Activated T-helper 17 cell treated with anti-CD3 and anti-CD28 coated beads, Interleukin-2, amount 50 U/mL, for 72 hours (primary cell): ENCODE data around the gene MTCP1. TPM values are rescaled to one million over a fixed set of nuclear protein-coding genes. Genes with fewer than 3 reads are reported as not detected.

Source experiments
- ATAC-seq: fragments of 150-1000 bp; cut with Tn5 transposase; replicated peaks from 2 replicates; pipeline ENCODE4 v1.10.0; 2021; ENCODE audit warnings: mild to moderate bottlenecking, moderate library complexity
- H3K27ac Mint-ChIP-seq: one replicate; pipeline ENCODE4 v1.8.0; 2022; ENCODE audit warnings: mixed read lengths
- H3K27me3 Mint-ChIP-seq: one replicate; pipeline ENCODE4 v1.8.0; 2022; ENCODE audit warnings: mixed read lengths
- H3K36me3 Mint-ChIP-seq: one replicate; pipeline ENCODE4 v1.8.0; 2022; ENCODE audit warnings: low read depth, mild to moderate bottlenecking, mixed read lengths
- H3K4me1 Mint-ChIP-seq: one replicate; pipeline ENCODE4 v1.8.0; 2022; ENCODE audit warnings: mixed read lengths
- H3K4me3 Mint-ChIP-seq: one replicate; pipeline ENCODE4 v1.8.0; 2022; ENCODE audit warnings: mild to moderate bottlenecking, mixed read lengths
- H3K9me3 Mint-ChIP-seq: one replicate; pipeline ENCODE4 v1.8.0; 2022; ENCODE audit warnings: mixed read lengths
- total RNA-seq, 2 donors: library from RNA; stranded (reverse); gene quantifications; one replicate each; pipeline ENCODE4 v1.2.3, GENCODE V29; 2022

Gene MTCP1
- total RNA-seq = 10 to 100 TPM; 18.3 to 19.8 TPM

- H3K9me3 Mint-ChIP-seq = no peaks in the 10 kb centered on the region
- H3K27me3 Mint-ChIP-seq = no peaks in the 10 kb centered on the region
- ATAC-seq = peak; percentile 95
- peak within 1 kb of the TSS; percentile 87 for H3K27ac Mint-ChIP-seq
- H3K36me3 Mint-ChIP-seq = peaks cover 40% of the 10 kb centered on the region
- H3K4me3 Mint-ChIP-seq = peak within 1 kb of the TSS; percentile 91
- H3K4me1 Mint-ChIP-seq = peaks cover 35% of the 10 kb centered on the region
These were observed at the start of gene MTCP1, which contains the start of the genes BRCC3 and CMC4 for GRCh38 chrX:155070975-155071693. Gene MTCP1 (minus strand): TSS chrX:155071136. CDS start chrX:155066010, 5,126 bp downstream. Gene BRCC3 (plus strand): TSS chrX:155071508. CDS start chrX:155071528, 20 bp downstream. Gene CMC4 (minus strand): TSS chrX:155071136. CDS start chrX:155064023, 7,113 bp downstream.

DNA sequence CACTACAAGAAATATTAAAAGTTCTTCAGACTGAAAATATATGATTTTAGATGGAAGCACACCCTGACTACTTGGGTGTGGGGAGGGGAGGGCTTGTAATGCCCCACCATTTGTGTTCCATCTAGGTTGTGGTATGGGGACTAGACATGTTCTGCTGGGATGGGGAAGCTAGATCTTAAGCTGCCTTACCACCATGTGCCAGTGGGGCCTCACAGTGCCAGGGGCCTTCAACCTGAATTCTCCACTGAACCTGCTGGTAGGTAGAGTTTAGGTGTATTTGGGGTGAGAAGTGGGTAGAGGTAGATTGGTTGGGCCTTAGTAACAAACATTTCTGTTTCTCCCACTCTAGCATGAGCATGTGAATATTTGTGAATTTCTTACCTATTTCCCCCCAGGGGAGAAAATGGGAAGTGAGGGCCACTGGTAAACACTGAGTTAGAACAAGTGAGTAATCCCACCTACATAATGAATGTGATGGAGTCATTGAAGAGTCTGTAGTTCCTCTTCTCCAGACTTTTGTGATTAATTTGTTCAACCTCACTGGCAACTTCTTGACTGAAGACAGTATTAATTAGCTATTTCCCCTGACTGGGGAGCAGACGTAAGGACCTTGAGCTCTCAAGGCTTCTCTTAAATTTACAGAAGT, 44.4 kb upstream of the MTCP1 start:
- Mint-ChIP-seq H3K36me3 (peaks cover 65% of the 10 kb centered on the region), H3K4me1 (no peaks in the 10 kb centered on the region), H3K4me3 (no peak overlapping the region), H3K27me3 (no peaks in the 10 kb centered on the region), H3K27ac (no peak overlapping the region), H3K9me3 (no peaks in the 10 kb centered on the region)
- no peak for ATAC-seq

DNA sequence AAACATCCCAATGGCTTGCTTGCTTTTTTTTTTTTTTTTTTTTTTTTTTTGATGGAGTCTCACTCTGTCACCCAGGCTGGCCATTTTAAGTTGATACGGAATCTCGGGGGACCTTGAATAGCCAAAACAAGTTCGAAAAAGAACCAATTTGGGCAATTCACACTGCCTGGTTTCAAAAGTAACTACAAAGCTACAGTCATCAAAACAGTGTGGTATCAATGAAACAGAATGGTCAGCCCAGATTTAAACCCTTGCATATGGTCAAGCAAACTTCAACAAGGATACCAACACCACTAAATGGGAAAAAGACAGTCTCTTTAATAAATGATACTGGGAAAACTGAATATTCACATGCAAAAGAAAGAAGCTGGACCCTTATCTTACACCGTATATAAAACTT, 42.2 kb upstream of the MTCP1 start:
- Mint-ChIP-seq H3K27ac (no peak overlapping the region), H3K4me1 (peaks cover 8% of the 10 kb centered on the region), H3K9me3 (no peaks in the 10 kb centered on the region), H3K27me3 (no peaks in the 10 kb centered on the region), H3K4me3 (no peak overlapping the region), H3K36me3 (peaks cover 60% of the 10 kb centered on the region)
- ATAC-seq = no peak

DNA sequence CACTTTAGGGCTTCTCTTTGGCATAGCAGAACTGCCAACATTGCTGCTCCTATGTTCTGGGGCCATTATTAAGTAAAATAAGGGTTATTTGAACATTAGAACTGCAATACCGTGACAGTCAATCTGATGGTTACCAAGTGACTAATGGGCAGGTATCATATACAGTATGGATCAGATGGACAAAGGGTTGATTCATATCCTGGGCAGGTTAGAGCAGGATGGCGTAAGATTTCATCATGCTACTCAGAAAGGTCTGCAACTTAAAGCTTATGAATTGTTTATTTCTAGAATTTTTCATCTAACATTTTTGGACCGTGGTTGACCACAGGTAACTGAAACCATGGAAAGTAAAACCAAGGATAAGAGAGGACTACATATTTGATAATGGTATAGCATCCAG, 41.2 kb upstream of the MTCP1 start:
- no peak for ATAC-seq
- no peaks in the 10 kb centered on the region for H3K27me3 Mint-ChIP-seq
- peaks cover 8% of the 10 kb centered on the region for H3K4me1 Mint-ChIP-seq
- H3K4me3 Mint-ChIP-seq = no peak overlapping the region
- peaks cover 66% of the 10 kb centered on the region for H3K36me3 Mint-ChIP-seq
- no peaks in the 10 kb centered on the region for H3K9me3 Mint-ChIP-seq
- no peak overlapping the region for H3K27ac Mint-ChIP-seq

DNA sequence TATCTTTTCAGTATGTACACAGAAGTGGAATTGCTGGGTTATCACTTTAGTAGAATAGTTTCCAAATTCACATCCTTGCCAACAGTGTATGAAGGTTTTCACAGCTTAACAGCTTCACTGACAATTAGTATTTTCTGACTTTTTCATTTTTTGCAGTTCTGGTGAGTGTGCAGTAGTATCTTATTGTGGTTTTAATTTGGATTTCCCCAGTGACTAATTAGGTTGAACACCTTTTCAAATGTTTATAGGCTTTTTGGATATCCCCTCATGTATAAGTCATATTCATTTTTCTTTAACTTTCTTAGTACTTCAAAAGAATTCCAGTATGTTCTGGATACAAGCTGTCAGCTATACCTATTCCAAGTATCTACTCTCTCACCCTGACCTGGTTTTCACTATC, 37.5 kb upstream of the MTCP1 start:
- peak overlapping the region; percentile 41 for H3K27ac Mint-ChIP-seq

GRCh38 chrX:155105919-155106318, 35.0 kb upstream of the MTCP1 start:
- Mint-ChIP-seq H3K27ac (no peak overlapping the region), H3K4me1 (peaks cover 8% of the 10 kb centered on the region), H3K9me3 (no peaks in the 10 kb centered on the region), H3K4me3 (no peak overlapping the region), H3K36me3 (peaks cover 64% of the 10 kb centered on the region), H3K27me3 (no peaks in the 10 kb centered on the region)
- ATAC-seq = no peak

More for the DNA sequence above, 37.5 kb upstream of the MTCP1 start:
- Mint-ChIP-seq H3K4me3 (peak overlapping the region; percentile 11), H3K4me1 (peaks cover 8% of the 10 kb centered on the region), H3K9me3 (no peaks in the 10 kb centered on the region), H3K36me3 (peaks cover 64% of the 10 kb centered on the region), H3K27me3 (no peaks in the 10 kb centered on the region)
- ATAC-seq = peak; percentile 92

- Mint-ChIP-seq H3K27me3 (no peaks in the 10 kb centered on the region), H3K27ac (no peak overlapping the region), H3K36me3 (peaks cover 69% of the 10 kb centered on the region), H3K9me3 (no peaks in the 10 kb centered on the region), H3K4me3 (no peak overlapping the region), H3K4me1 (no peaks in the 10 kb centered on the region)
- peak; percentile 60 for ATAC-seq
These were observed 23.6 kb upstream of the MTCP1 start for GRCh38 chrX:155094468-155095061.

DNA sequence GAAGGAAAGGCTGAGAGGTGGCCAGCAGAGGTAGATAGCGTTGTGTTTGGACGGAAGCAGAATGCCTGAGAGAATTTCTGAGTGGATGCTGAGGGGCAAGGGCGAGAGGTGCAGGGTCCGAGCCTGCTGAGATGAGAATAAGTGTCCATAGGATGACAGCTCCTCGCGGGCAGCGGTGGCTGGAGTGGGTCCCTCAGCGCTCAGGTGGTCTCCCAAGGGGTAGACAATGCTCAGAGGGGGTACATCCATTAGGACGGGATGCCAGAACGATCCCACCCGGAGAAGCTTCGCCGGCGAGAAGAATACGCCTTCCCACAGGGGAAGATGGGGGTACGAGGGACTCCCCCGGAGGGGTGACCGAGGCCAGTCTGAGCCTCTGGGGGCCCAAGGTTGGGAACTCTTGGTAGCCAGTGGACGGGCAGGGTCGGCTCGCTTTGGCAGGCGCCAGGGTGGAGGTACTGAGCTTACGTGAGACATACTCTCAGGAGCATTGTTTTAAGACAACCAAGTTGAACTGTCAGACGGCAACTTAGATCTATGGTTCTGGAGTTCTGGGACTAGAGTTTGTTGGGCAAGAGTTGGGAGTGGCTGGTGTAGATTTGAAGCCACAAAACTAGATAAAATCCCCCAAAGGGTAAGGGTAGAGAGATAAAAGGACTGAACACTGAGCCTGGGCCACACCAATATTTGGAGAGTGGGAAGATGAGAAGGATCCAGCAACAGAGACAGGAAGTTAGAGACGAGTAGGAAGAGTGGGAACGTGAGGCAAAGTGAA, 16.2 kb upstream of the MTCP1 start:
- H3K27ac Mint-ChIP-seq = no peak overlapping the region
- H3K36me3 Mint-ChIP-seq = peaks cover 55% of the 10 kb centered on the region
- no peaks in the 10 kb centered on the region for H3K4me1 Mint-ChIP-seq
- no peak for ATAC-seq
- no peaks in the 10 kb centered on the region for H3K27me3 Mint-ChIP-seq
- H3K9me3 Mint-ChIP-seq = no peaks in the 10 kb centered on the region
- H3K4me3 Mint-ChIP-seq = no peak overlapping the region

DNA sequence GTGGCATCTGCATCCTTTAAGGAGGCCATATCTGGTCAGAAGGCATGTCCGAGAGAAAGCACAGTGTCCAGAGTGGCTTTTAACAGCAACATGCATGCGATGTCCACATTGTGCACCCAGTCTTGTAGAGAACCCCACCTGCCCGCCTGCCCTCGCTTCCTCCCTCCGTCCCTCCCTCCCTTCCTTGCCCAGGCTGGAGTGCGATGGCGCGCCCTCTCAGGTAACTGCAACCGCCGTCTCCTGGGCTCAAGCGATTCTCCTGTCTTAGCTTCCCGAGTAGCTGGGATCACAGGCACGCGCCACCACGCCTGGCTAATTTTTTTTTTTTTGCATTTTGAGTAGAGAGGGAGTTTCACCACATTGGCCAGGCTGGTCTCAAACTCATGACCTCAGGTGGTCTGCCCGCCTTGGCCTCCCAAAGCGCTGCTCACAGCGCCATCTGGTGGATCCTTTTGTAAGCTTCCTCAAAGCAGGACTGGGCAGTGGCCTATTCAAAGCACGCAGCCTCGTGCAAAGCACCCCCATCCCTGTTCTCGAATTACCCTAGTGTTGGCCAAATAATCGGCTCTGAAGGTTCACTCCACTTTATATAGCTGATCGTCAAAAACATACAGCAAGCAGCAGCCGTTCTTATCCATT, 15.4 kb upstream of the MTCP1 start:
- Mint-ChIP-seq H3K27ac (no peak overlapping the region), H3K27me3 (no peaks in the 10 kb centered on the region), H3K36me3 (peaks cover 57% of the 10 kb centered on the region), H3K4me3 (no peak overlapping the region), H3K4me1 (no peaks in the 10 kb centered on the region), H3K9me3 (no peaks in the 10 kb centered on the region)
- peak; percentile 37 for ATAC-seq

DNA sequence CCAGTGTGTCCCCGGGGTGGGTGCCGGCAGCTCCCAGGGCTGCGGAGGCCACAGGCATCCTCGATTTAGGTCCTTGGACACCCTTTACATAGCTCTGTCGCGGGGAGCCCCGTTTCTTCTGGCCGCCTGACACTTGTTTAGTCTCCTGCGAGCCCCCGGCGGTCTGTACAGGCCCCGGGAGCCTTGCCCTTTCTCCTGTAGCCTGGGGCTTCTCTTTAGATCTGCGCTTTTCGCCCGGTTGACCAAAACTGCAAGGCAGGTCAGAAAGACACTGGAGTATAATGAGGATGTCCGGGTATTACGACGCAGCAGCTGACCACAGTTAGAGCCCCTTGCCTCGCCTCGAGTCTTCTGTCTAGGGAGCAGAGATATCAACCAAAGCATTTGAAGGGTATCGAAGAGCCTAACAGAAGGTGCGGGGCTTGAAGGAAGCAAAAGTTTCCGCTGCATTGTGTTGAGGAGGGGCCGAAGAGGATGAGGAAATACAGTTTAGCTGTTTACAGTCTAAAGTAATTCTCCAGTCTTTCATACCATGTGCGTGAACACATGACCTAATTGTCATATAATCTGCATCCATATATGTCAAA, 851 bp upstream of the MTCP1 start:
- Mint-ChIP-seq H3K9me3 (no peaks in the 10 kb centered on the region), H3K4me1 (peaks cover 35% of the 10 kb centered on the region), H3K36me3 (peaks cover 47% of the 10 kb centered on the region), H3K27me3 (no peaks in the 10 kb centered on the region), H3K4me3 (peak overlapping the region; percentile 91), H3K27ac (peak overlapping the region; percentile 87)
- ATAC-seq = no peak

DNA sequence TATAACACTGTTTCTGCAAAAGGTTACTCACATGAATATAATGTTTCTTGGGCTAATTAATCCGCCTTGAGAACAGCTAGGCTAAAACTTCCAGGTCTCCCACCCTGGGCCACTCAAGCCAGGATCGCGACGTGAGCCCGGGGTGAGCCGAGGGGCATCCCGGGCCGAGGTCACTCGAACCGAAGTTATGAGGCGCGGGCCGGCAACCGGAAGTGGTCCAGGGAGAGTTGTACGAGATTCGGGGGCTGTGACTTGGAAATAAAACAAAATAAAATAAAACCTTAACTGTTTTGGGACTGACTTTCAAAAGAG, 317 bp downstream of the MTCP1 start:
- H3K27ac Mint-ChIP-seq = peak overlapping the region; percentile 82
- no peaks in the 10 kb centered on the region for H3K27me3 Mint-ChIP-seq
- H3K4me1 Mint-ChIP-seq = peaks cover 33% of the 10 kb centered on the region
- peaks cover 35% of the 10 kb centered on the region for H3K36me3 Mint-ChIP-seq
- peak overlapping the region; percentile 91 for H3K4me3 Mint-ChIP-seq
- H3K9me3 Mint-ChIP-seq = no peaks in the 10 kb centered on the region
- peak; percentile 9 for ATAC-seq

DNA sequence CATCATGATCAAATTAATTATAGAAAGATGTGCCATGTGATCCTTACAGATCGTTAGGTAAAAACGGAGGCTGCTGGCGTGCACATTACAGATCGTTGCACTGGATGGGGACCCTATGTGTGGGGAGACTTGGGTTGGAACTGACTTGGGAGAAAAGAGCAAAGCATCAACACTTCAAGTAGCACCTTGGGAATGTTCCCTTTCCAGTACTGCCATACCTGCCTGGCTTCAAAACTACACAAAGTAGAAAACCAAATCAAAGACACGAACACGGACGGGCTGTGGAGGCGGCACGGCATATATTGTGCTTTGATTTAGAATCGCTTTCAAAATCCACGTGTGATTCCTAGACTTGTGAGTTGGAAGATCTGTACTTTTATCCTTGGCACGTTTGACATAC, 898 bp downstream of the MTCP1 start:
- Mint-ChIP-seq H3K9me3 (no peaks in the 10 kb centered on the region), H3K27me3 (no peaks in the 10 kb centered on the region), H3K36me3 (peaks cover 29% of the 10 kb centered on the region), H3K4me3 (peak overlapping the region; percentile 91), H3K4me1 (peaks cover 28% of the 10 kb centered on the region), H3K27ac (peak overlapping the region; percentile 82)
- no peak for ATAC-seq

GRCh38 chrX:155069414-155069813, 1.5 kb downstream of the MTCP1 start:
- Mint-ChIP-seq H3K27me3 (no peaks in the 10 kb centered on the region), H3K4me1 (peaks cover 26% of the 10 kb centered on the region), H3K9me3 (no peaks in the 10 kb centered on the region), H3K36me3 (peaks cover 25% of the 10 kb centered on the region), H3K27ac (peak overlapping the region; percentile 82), H3K4me3 (peak overlapping the region; percentile 91)
- ATAC-seq = no peak

GRCh38 chrX:155068165-155068564, 2.8 kb downstream of the MTCP1 start:
- ATAC-seq = no peak
- H3K27ac Mint-ChIP-seq = no peak overlapping the region
- no peaks in the 10 kb centered on the region for H3K27me3 Mint-ChIP-seq
- H3K36me3 Mint-ChIP-seq = peaks cover 13% of the 10 kb centered on the region
- H3K9me3 Mint-ChIP-seq = no peaks in the 10 kb centered on the region
- H3K4me3 Mint-ChIP-seq = peak overlapping the region; percentile 91
- peaks cover 14% of the 10 kb centered on the region for H3K4me1 Mint-ChIP-seq
